Neural progenitor cell (in vitro differentiated cells): ENCODE results near the gene GDAP2.

Source experiments
- CTCF ChIP-seq: fragments of 200-600 bp; sonication (generic); IDR thresholded peaks from 2 replicates; pipeline ENCODE4 v1.5.1; 2017; ENCODE audit warnings: antibody characterized with exemption, mild to moderate bottlenecking
- EZH2phosphoT487 ChIP-seq: fragments of 200-600 bp; sonication (generic); IDR thresholded peaks from 2 replicates; pipeline ENCODE4 v1.6.1; 2017; ENCODE audit warnings: antibody characterized with exemption

- TF ChIP-seq CTCF (no peak), EZH2phosphoT487 (no peak)
Observed at GRCh38 chr1:117826119-117826518, 103.3 kb downstream of the GDAP2 start.
